ENCODE results near the gene SLC2A11. TPM values are rescaled to one million over a fixed set of nuclear protein-coding genes. Genes with fewer than 3 reads are reported as not detected.
A peak's percentile ranks its signal among the peaks of the same experiment; 100 is the strongest.

The SLC2A11 gene
- total and polyA plus RNA-seq, 11 donors = 8.7 to 31.2 (median 18.7) TPM

- intact Hi-C loops (cut with DNase I) = no loop called here
- no peak overlapping the region for H3K27ac ChIP-seq
- DNase-seq (no peak), ATAC-seq (no peak)
- TF ChIP-seq CTCF (IDR thresholded peaks at IDR 0.05) (no peak), POLR2A (IDR thresholded peaks at IDR 0.05) (no peak)
- peaks cover 0 to 6% (median 0%) of the 10 kb centered on the region in 12 donors for H3K4me1 ChIP-seq
- H3K36me3 ChIP-seq = peaks cover 0 to 49% (median 24%) of the 10 kb centered on the region in 9 donors
- 93 to 97% (median 96%) methylated on average over 8 to 9 of the region's 9 CpGs for WGBS, 4 donors
- no peaks in the 10 kb centered on the region for H3K9me3 ChIP-seq
- no peaks in the 10 kb centered on the region for H3K27me3 ChIP-seq
- no peak overlapping the region for H3K4me3 ChIP-seq
Observed at GRCh38 chr22:23883658-23884057, 26.0 kb downstream of the SLC2A11 start.

- Histone ChIP-seq H3K4me3 (no peak overlapping the region), H3K27me3 (no peaks in the 10 kb centered on the region), H3K27ac (no peak overlapping the region), H3K36me3 (peaks cover 0 to 49% (median 24%) of the 10 kb centered on the region in 9 donors), H3K9me3 (no peaks in the 10 kb centered on the region), H3K4me1 (peaks cover 0 to 9% (median 0%) of the 10 kb centered on the region in 12 donors)
- ATAC-seq = peak in 1 of 4 donors; percentile 26
- 90 to 100% (median 94%) methylated on average over 1 to 9 of the region's 9 CpGs for WGBS, 4 donors
- DNase-seq = no peak
- intact Hi-C loops (cut with DNase I) = no loop called here
- TF ChIP-seq CTCF (IDR thresholded peaks at IDR 0.05) (no peak), POLR2A (IDR thresholded peaks at IDR 0.05) (no peak)
Observed at GRCh38 chr22:23884140-23884539, 26.5 kb downstream of the SLC2A11 start.

DNA sequence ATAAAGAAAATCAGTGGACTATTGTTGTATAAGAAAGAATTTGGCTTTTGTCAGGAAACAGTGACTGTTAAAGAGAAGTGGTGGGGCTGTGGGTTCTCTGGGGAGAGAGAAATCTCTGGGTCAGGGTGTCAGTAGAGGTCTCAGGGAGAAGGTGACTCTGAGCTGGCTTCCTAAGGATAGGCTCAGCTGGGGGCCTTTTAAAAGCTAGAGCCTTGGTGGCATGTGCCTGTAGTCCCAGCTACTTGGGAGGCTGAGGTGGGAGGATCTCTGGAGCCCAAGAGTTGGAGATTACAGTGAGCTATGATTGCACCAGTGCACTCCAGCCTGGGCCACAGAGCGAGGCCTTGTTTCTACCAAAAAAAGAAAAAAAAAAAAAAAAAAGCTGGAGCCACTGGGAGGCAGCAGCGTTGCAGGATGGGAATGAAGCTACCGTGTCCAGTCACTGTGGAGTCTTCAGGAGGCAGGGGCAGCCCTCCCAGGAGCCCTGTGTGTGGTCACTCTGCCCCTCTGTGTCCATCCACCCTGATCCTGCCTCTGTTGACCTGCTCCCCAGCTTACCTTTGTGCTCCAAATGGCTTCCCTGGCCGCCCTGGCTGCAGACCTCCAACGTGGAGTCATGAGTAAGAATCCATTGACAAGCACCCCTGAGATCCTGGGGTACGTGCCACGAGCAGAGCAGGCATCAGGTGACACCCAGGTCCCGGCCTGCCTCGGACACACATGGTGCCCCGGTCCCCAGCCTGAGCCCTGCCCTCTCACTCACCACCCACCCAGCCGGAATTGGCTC is 31.1 kb downstream of the SLC2A11 start:
- Histone ChIP-seq H3K36me3 (peaks cover 0 to 25% (median 6%) of the 10 kb centered on the region in 9 donors), H3K4me3 (no peak overlapping the region), H3K27ac (peak overlapping the region in 3 of 12 donors; percentile 22 to 74 (median 34)), H3K9me3 (no peaks in the 10 kb centered on the region), H3K27me3 (no peaks in the 10 kb centered on the region), H3K4me1 (peaks cover 0 to 14% (median 4%) of the 10 kb centered on the region in 12 donors)
- DNase-seq = no peak
- TF ChIP-seq CTCF (IDR thresholded peaks at IDR 0.05) (peak in 1 of 12 donors; percentile 20), POLR2A (IDR thresholded peaks at IDR 0.05) (no peak)
- intact Hi-C loops (cut with DNase I) = no loop called here
- 69 to 76% (median 74%) methylated on average over 9 to 11 of the region's 11 CpGs for WGBS, 4 donors
- peak in 2 of 4 donors; percentile 8 to 29 for ATAC-seq

GRCh38 chr22:23889620-23890019 is 31.9 kb downstream of the SLC2A11 start:
- H3K4me1 ChIP-seq = peaks cover 0 to 16% (median 6%) of the 10 kb centered on the region in 12 donors
- peaks cover 0 to 18% (median 3%) of the 10 kb centered on the region in 9 donors for H3K36me3 ChIP-seq
- H3K27ac ChIP-seq = no peak overlapping the region
- H3K4me3 ChIP-seq = no peak overlapping the region
- intact Hi-C loops (cut with DNase I) = no loop called here
- 56 to 65% (median 61%) methylated on average over 5 of the region's 5 CpGs for WGBS, 4 donors
- H3K27me3 ChIP-seq = no peaks in the 10 kb centered on the region
- ATAC-seq (no peak), DNase-seq (no peak)
- H3K9me3 ChIP-seq = no peaks in the 10 kb centered on the region
- TF ChIP-seq POLR2A (IDR thresholded peaks at IDR 0.05) (no peak), CTCF (IDR thresholded peaks at IDR 0.05) (no peak)
